GM19468 (cell line): Measurements from ENCODE around the gene ABCG1.

ENCODE experiments used
- ATAC-seq: cut with Tn5 transposase; IDR thresholded peaks from one replicate; pipeline ENCODE4 v1.9.1; 2021; ENCODE audit warnings: mild to moderate bottlenecking, moderate library complexity, moderate number of reproducible peaks; ENCODE audit not compliant: unreplicated experiment; ENCODE audit errors: extremely low read depth

ABCG1 gene

DNA sequence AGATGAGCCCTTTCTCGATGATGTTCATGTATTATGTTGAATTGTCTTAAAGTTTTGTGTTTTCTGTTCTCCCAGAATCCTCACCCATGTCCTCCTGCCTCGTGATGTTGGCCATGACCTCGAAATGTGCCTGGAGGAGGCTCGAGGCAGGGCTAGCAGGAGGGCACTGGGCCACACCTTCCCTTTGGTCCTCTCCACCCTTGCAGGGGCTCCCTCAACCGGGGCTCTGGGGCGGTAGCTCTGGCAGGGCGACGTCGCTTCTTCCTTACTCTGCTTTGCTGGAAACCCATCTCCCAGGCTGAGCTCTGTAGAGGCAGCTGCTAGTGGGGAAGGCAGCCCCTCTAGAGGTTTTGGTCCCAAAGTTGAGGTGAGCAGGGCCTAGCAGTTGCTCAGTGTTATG lies 82.0 kb downstream of the ABCG1 start:
- ATAC-seq = no peak

DNA sequence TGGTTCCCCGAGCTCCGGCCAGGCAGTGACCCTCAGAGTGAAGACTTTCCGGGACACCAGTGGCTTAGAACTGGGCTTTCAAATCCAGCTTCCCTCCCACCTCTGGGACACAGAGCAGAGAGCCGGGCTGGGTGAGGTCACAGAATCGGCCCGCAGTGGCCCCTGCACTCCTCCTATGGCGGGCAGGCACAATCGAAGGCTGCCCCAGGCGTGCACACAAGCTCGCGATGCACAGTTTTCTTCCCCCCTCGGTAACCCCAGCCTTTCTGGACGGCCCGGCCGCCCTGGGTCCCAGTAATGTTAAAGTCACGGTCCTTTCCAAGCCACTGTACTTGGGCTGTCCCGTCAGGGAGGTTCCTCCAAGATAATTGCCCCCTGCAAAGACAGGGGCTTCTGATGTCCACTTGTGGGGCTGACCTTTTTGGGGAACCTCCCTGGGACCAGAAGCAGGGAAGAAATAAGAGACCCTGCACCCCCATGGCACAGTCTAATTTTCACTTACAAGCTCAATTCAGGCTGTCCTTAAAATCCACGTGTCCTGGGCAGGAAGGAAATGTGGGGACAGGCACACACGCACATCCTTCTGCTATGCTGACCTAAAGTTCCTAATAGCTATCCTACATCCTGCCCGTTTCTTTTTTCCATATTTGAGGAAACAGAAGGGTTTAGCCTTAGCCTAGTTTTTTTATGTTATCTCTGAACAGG lies 82.6 kb downstream of the ABCG1 start:
- ATAC-seq = no peak

DNA sequence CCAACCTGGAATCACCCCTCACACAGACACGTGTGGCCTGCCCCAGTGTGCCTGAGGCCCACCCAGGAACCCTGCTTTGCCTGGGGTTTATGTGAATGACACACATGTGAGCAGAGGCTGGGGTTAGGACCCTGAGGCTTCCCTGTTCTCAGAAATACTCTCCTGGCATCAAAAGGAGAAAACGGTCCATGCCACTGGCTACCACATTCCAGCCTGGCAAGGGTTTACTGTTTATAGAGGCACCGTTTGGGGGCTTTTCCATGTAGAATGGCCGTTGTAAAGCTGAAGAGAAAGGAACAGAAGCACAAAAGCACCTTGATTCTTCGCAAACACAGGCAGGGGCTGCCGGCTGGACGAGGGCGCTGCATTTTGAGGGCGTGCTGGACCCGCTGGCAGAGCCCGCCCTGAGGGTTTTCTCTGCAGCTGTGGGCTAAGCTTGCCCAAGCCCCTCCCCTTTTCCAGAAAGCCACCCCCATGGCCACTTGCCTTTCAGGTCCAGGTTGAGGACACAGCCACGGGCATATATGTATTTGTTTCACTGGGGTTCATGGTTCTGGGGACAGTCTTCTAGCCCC lies 83.2 kb downstream of the ABCG1 start:
- no peak for ATAC-seq

DNA sequence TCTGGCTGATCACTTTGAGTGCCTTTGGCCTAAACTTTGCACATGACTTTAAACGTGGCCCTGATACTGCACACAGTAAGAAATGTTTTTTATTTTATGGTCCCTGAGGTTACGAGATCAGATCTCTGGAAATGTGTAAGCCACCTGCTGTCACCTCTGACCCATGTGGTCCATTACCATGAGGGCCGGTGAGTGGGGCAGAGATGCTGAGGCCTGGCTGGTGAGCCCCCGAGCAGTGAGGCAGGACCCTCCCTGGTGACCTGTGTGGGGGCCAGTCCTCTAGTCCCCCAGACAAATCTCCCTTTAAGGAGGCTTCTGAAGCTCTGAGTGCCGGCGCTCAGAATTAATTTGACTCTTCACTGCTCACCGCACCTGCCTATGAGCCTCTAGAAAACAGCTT lies 83.9 kb downstream of the ABCG1 start:
- no peak for ATAC-seq

DNA sequence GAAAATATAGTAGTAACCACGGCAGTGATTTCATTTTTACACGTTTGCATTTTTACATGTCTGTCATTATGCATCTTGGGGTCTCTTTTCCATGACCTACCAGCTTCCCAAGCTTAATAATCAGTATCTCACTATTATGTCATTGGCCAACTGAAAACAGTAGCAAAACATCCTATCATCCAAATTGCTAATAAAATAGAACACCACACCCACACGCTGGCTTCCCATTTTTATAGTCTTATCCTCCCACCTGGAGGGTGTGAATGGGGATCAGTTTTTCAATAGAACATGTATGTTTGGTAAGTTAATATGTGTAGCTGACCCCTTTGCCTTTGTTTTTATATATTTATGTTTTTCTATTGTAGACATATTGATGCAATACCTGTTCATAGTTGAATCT lies 84.5 kb downstream of the ABCG1 start:
- no peak for ATAC-seq

DNA sequence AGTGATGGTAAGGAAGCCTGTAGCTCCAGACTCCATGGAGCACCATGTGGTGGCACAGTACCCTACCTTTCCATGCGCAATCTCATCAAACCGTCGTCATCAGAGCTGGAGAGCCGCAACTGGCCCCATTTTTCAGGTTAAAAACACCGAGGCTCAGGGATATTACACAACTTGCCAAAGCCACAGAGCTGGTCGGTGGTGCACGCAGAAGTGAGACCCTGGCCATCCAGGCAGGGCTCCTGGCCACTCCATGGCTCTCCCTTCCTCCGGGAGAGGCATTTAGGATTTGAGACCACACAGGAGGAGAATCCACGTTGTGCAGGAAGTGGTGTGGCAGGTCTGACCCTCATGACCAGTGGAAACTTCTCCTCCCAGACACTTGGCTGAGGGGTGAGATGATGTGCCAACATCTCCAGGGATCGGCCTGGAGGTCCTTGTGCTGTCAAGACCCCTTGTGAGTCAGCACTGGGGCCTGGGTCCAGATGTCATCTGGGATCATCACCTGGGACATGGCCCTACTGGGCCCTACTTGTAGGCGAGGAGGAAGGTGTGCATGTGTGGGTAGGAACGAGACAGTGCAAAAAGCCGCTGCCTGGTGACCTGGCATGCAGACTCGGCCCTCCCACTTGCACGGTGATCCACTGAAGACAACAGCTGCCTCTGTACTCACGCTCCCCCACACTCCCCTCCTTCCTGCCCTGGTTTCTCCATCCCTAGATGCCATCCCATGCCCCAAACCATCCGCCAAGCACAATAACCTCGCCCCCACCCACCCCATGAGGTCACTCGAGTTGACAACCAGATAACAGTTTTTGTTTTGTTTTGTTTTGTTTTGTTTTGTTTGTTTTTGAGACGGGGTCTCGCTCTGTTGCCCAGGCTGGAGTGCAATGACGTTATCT lies 85.9 kb downstream of the ABCG1 start:
- no peak for ATAC-seq

DNA sequence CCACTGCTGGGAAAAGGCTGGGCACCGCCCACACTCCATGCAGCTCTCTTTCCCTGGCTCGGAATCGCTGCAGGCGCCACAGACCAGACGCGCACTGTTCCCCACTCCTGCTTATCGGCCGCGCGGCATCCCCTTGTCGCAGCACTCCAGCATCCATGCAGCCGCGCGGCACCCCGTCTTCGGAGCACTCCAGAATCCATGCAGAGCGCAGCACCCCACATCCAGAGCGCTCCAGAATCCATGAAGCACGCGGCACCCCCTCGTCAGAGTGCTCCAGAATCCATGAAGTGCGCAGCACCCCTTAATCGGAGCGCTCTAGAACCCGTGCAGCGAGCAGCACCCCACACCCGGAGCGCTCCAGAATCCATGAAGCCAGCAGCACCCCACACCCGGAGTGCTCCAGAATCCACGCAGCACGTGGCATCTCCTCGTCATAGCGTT lies 86.8 kb downstream of the ABCG1 start:
- ATAC-seq = no peak

DNA sequence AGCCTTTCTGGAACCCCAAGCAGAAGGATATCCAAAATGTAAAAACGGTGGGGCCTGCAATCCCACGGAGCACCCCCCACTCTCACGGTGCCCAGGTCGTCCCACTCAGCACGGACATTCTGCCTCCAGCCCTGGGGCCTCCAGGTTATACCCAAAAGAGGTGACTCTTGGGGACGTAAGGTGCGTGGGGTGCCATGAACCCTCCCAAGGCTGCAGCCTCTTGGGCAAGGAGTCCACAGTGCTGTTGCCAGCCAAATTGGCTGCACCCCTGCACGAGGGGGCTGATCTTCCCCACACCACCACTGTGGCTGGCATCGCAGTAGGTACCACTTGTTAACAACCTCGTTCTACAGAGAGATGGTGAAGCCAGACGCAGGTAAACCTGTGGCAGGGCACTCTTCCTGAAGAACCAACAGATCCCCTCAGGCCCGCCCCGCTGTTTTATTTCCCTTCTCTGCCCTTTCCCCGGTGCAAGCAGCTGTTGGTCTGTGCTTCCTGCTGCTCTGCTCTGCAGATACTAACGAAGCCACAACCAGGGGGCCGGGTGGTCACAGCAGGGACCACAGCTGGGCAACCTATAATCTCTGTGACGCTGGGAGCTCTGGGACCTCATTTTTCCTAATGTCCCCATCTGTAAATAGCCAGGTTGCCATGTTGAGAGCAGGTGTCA lies 87.6 kb downstream of the ABCG1 start:
- ATAC-seq = no peak

DNA sequence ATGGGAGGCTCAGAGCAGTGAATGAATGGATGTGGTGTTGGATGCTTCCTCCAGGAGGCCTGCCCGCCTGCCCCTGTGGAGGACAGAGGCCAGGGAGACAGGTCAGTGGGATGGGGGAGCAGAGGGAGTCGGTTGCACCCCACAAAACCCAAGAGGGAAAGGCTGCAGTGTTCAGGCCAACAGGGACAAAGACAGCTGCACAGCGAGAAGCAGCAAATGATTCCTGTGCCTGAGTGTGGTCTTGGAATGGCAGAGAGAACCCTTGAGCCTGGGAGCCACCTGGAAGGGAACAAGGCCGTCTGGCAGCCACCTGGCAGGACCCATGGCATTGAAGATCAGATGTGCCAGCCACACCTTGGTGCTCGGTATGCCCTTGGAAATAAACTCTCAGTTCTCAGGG lies 88.2 kb downstream of the ABCG1 start:
- no peak for ATAC-seq

DNA sequence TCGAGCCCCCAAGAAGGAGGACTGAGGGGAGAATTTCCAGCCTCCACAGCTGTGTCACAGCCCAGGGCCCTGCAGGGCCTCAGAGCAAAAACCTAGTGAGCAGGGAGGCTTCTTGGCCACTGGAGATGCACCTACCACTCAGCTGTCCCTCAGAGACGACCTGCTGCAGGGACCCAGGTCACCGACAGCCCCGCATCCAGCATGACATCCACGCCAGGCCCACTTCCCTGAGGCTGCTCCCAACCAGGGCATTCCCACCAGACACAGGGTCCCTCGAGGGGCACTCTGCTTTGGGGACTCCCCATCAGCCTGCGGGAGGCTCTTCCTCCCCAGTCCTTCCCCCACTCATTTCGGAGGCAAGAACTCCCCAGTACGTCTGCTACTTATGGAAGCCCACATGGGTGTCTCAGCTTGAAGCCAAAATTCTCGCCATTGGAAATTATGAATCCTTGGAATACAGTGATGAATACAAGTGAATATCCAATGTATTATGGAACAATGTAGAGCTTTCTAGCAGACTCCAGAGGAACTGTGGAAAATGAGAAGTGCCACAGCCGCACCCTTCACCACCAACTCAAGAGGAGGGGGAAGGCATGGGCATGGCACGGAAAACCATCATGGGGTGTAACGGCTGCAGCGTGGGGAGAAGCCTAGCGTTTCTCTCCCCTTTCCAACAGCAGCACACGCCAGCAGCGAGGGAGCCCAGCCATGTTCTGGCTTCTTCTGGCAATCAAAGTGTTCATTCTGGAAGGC lies 89.4 kb downstream of the ABCG1 start:
- no peak for ATAC-seq

DNA sequence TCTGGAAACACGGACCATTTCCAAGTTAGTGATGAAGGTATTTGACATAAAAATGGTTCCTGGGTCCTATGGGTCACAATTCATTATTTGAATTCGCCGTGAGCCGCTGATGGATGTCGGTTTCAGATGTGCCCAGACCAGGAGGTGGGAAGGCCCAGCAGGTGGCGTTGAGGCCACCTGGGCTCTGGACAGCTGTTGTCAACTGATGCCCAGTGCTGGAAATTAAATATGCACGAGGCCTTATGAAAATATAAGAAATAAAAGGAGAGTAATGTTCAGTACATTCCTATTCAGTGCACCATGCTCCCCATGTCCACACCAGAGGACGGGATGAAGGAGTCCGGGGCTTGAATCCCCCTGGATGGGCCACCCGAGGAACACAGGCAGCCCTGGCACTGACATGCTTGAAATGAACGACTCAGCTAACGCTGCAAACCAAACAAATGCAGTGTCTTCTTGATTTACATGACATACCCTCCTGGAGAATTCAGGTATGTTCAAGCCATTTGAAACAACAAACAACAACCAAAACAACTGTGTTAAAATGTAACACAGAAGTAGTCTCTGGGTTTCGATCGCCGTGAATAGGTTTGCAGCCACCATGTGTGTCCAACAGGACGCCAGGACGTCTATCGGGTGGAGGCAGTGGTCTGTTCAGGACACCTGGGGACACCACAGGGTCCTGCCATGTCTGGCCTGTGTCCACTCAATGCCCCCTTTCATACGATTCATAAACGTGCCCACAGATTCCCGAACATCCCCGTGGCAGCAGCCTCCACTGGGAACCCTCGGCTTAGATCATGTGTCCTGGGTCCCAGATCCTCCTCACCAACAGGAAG lies 90.2 kb downstream of the ABCG1 start:
- no peak for ATAC-seq

DNA sequence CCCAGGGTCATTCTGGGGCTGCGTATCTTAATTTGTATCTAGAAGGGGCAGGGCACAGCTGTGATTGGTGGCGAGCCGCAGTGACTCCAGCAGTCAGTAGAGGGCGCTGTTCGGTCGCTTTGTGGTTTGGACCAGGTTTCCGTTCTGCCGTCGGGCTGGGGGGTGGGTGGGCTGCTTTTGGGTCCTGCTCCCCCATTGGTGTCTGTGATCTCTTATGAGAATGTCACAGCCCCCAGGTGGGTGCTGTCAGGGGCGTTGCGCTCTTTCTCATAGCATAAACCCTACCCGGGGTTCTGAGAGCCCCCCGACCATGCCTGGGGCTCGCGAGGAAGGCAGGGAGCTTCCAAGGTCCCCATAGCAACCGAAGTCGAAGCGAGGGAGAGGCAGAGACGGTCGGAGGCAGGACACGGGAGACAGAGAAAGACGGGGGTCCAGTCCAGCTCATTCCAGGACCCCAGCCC lies 90.8 kb downstream of the ABCG1 start:
- ATAC-seq = no peak

DNA sequence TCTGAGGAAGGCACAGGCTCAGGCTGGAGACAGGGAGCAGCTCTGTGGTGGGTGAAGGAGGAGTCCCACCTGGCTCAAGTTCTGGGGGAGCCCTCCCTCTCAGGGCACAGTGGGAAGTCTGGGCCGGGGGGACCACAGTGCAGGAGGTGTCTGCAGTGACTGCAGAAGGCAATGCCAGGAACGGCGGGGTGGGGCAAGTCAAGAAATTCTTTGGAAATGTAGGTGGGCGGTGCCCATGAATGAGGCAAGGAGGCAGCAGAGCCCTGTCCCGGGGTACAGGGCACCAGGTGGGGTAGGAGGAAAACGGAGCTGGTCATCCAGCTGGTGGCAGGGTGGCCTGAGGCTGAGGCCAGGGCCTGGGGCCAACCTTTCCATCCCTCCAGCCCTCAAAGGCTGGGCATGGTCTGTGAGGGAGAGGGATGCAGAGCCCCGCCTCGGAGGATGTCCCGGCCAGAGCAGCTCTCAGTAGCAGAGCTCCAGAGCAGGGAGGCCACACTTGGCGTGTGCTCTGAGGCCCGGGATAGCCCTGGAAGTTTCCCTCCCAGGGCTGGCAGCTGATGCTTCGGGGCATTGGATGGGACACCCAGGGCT lies 91.6 kb downstream of the ABCG1 start:
- no peak for ATAC-seq

DNA sequence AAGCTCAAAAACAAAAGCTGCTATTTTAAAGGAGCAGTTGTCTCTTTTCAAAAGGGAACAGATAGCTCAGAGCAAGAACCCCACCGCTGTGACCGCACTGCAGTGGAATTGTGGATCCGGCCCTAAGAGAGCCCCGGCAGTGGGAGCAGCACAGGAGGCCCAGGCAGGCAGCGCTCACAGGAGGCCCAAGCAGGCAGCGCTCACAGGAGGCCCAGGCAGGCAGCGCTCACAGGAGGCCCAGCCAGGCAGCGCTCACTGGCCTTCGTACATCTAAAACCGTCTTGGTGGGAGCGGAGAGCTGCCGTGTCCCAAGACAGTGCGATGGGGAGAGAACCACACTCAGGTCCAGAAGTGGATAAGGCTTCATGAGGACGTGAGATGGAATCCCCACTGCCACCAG lies 92.2 kb downstream of the ABCG1 start:
- no peak for ATAC-seq

DNA sequence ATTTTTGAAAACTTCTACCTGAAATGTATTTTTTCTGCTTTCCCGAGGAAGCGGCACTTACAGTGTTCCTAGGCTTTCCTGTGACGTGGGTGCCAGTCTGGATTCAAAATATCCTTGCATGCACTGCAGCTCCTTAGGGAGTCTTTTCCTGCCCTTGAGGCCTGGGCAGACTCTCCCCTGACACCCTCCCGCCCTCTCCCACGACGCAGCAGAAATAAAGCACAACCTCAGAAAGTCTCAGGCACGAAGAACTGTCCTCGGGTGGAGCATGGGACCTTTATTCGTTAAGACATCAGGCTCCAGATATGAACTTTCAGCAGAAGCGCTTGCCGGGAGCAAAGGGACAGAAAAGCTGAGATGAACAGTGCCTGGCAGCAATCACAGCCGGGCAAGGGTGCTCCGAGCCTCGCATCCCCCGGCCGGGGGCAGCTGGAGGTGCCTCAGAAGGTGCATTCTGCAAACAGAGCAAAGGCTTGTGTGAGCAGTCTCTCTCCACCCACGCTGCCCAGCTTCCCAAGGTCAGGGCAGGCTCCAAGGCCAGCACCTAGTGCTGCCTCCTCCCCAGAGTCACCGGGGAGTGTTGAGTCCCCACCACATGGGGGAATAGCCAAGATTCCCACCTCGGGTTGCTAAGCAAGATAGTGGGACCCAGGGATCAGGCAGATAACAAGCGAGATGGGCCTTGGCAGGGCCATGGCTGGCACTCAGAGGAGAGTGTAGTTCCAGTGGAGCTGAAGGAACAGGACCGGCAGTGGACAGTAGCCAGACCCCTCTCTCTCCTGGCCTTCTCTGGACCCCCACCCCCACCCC lies 93.1 kb downstream of the ABCG1 start:
- ATAC-seq = no peak

DNA sequence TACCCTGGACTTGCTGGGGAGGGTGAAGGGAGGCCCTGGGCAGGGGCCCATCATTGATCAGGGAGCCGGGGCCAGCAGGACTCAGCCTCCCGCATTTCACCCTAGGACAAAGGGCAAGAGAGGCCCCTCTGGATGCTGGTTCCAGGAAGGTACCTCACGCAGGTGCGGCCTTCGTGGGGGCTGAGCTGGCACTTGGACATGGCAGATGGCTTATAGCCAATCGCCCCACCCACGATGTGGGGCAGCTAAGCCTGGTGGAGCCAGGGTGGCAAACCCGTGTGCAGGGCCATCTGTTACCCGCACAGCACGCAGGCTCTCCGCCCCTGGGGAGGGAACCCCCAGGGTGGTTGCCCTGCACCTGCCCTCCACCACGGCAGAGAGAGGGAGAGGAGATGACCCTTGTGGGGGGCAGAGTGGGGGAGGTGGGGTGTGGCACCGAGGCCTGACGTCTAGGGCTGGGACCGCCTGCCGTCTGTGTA lies 93.7 kb downstream of the ABCG1 start:
- ATAC-seq = no peak

DNA sequence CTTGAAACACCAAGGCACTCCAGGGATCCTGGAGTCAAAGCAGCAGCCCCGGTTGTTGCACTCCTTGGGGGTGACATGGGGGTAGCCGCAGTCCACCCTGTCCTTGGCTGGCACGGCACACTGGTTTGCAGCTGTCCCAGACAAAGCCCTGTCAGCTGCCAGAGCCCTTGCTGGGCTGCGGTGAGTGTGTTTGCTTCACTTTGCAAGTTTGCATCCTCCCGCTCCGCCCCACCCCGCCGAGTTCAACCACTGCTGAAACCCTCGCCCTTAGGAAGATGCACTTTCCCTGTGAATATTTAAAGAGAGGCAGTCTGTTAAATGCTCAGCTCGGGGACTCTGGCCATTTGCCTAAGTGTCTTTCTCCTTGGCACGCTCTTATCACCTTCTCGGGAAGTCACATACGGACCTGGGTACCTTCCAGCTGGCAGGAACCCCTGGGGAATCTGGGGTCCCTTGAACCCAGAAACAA lies 94.6 kb downstream of the ABCG1 start:
- ATAC-seq = no peak
